ENCODE data around the gene ZMAT1.

- TF ChIP-seq CTCF (IDR thresholded peaks at IDR 0.05), result no peak
- no peak for TF ChIP-seq POLR2A (IDR thresholded peaks at IDR 0.05)
- TF ChIP-seq POLR2AphosphoS5 (IDR thresholded peaks at IDR 0.05), result no peak
Measured at GRCh38 chrX:101973066-101973465, 41.2 kb upstream of the ZMAT1 start.
